Measurements from ENCODE around the gene ABCB1. TPM values are rescaled to one million over a fixed set of nuclear protein-coding genes. Genes with fewer than 3 reads are reported as not detected.
A peak's percentile ranks its signal among the peaks of the same experiment; 100 is the strongest.

ABCB1 gene
- total RNA-seq, 4 donors from 2014 or later: 2.8 to 109 (median 61.1) TPM

DNA sequence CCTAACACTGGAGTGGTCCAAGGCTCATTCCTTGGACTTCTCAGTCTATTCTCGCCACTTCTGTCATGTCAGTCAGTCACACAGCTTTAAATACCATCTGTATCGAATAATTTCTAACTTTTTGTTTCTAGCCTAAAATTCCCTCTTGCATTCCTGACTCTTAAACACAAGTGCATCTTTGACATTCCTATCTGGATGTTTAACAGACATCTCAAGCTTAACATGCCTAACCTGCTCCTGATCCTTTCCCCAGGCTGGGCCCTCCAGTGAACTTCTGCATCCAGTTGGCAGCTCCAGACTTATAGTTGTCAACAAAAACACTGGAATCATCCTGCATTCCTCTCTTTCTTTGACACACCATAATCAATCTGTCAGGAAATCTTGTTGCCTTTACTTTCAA, 120.7 kb downstream of the ABCB1 start:
- 83 to 88% methylated on average over 2 of the region's 2 CpGs for WGBS, 2 donors (ENCODE audit: low coverage in 1 of 2)
- H3K9me3 ChIP-seq: no peaks in the 10 kb centered on the region
- no peak for DNase-seq
- intact Hi-C loops (cut with DNase I; ENCODE audit: low total_unique reads): no loop called here
- in situ Hi-C loops (cut with MboI; ENCODE audit: low pct_ligation_motif_present in 1 of 4, low pct_unique_long_range_greater_than_20kb in 1 of 4, low sequenced_read_pairs in 3 of 4): no loop called here
- TF ChIP-seq POLR2A (IDR thresholded peaks at IDR 0.05): no peak
- TF ChIP-seq, protein P1, sequence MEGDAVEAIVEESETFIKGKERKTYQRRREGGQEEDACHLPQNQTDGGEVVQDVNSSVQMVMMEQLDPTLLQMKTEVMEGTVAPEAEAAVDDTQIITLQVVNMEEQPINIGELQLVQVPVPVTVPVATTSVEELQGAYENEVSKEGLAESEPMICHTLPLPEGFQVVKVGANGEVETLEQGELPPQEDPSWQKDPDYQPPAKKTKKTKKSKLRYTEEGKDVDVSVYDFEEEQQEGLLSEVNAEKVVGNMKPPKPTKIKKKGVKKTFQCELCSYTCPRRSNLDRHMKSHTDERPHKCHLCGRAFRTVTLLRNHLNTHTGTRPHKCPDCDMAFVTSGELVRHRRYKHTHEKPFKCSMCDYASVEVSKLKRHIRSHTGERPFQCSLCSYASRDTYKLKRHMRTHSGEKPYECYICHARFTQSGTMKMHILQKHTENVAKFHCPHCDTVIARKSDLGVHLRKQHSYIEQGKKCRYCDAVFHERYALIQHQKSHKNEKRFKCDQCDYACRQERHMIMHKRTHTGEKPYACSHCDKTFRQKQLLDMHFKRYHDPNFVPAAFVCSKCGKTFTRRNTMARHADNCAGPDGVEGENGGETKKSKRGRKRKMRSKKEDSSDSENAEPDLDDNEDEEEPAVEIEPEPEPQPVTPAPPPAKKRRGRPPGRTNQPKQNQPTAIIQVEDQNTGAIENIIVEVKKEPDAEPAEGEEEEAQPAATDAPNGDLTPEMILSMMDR (IDR thresholded peaks at IDR 0.05): no peak
- no peak for TF ChIP-seq EP300 (IDR thresholded peaks at IDR 0.05; ENCODE audit: low read depth)
- TF ChIP-seq POLR2AphosphoS5 (IDR thresholded peaks at IDR 0.05): no peak
- H3K4me3 ChIP-seq: no peak overlapping the region
- no peaks in the 10 kb centered on the region for H3K36me3 ChIP-seq
- no peak overlapping the region for H3K27ac ChIP-seq
- peaks cover 0 to 10% (median 8%) of the 10 kb centered on the region in 4 donors for H3K4me1 ChIP-seq
- peaks cover 8% of the 10 kb centered on the region for H3K27me3 ChIP-seq

DNA sequence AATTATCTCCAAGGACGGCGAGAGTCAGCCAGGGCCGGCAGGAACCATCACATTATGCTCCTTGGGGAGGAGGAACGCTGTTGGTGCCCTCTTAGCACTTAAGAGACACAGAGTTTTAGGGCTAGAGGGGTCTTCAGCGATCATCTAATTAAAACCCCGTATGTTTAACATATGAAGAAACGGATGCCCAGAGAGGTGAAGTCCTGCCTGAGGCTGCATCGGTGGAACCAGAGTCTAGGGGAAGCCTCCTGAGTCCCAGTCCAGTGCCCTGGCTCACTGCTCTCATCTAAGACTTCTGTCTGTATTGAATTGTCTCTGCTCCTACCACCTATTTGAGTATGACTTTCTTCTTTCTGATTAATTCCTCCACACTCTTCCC, 124.5 kb downstream of the ABCB1 start:
- Histone ChIP-seq H3K27ac (no peak overlapping the region), H3K9me3 (no peaks in the 10 kb centered on the region), H3K36me3 (no peaks in the 10 kb centered on the region), H3K27me3 (peaks cover 8% of the 10 kb centered on the region), H3K4me3 (peak overlapping the region in 1 of 4 donors; percentile 53), H3K4me1 (peaks cover 0 to 21% (median 14%) of the 10 kb centered on the region in 4 donors)
- in situ Hi-C loops (cut with MboI; ENCODE audit: low pct_ligation_motif_present in 1 of 4, low pct_unique_long_range_greater_than_20kb in 1 of 4, low sequenced_read_pairs in 3 of 4): no loop called here
- no peak for DNase-seq
- intact Hi-C loops (cut with DNase I; ENCODE audit: low total_unique reads): no loop called here
- no peak for TF ChIP-seq POLR2AphosphoS5 (IDR thresholded peaks at IDR 0.05)
- TF ChIP-seq, protein P1 (IDR thresholded peaks at IDR 0.05): no peak
- no peak for TF ChIP-seq EP300 (IDR thresholded peaks at IDR 0.05; ENCODE audit: low read depth)
- 74 to 100% methylated on average over 1 to 8 of the region's 8 CpGs for WGBS, 2 donors (ENCODE audit: low coverage in 1 of 2)

DNA sequence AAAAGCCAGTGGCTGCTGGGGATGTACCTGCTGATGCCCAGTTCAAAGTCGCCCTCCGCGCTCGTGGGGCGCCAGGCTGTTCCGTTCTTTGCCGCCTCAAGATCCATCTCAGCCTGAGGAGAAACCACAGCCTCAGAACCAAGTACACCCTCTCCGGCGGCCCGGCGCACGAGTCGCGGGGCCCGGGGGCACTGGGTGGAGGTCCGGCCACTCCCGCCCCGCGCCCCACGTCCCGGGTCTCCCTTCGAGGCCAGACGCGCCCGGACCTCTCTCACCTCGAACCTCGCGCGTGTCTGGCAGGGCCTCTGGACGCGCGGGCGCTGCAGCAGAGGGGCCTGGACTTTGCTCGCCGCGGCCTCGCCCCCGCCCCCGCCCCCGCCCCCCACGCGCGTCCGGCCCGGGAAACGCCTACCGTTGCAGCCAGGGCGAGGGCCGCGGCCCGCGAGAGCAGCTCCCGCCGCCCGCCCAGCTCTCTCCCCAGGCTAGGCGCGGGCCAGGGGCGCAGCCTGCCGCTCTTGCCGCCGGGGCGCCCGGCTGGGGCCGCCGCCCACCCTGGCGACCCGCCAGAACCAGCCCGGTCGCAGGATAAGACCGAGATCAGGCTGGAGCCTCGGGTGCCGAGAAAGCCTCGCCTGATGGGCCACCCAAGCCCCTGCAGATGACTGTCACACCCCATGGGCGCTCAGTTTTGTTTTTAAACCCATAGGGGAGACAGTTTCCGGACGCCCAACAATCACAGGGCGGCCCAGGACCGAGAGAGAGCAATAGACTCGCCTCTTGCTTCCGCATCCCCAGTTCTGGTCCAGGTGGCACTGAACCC, 125.1 kb downstream of the ABCB1 start, which contains the start of gene ABCB4:
Gene ABCB4 (minus strand): TSS at position 322 of the 820 bp plus-strand sequence. CDS start 215 bp downstream, at position 107.
- H3K4me1 ChIP-seq: peaks cover 0 to 21% (median 14%) of the 10 kb centered on the region in 4 donors
- DNase-seq: peak; percentile 10
- in situ Hi-C loops (cut with MboI; ENCODE audit: low pct_ligation_motif_present in 1 of 4, low pct_unique_long_range_greater_than_20kb in 1 of 4, low sequenced_read_pairs in 3 of 4) (no loop called here), intact Hi-C loops (cut with DNase I; ENCODE audit: low total_unique reads) (no loop called here)
- H3K9me3 ChIP-seq: no peaks in the 10 kb centered on the region
- peaks cover 8% of the 10 kb centered on the region for H3K27me3 ChIP-seq
- no peaks in the 10 kb centered on the region for H3K36me3 ChIP-seq
- peak within 1 kb of the TSS; percentile 4 to 53 (median 44) for H3K4me3 ChIP-seq
- H3K27ac ChIP-seq: peak within 1 kb of the TSS in 3 of 4 donors; percentile 9 to 13 (median 13)
- 10% methylated on average over 50 of the region's 80 CpGs; no CpG with 5 or more reads in 1 of the 2 donors for WGBS, 2 donors (ENCODE audit: low coverage in 1 of 2)
- TF ChIP-seq, protein P1 (IDR thresholded peaks at IDR 0.05): no peak
- TF ChIP-seq POLR2A (IDR thresholded peaks at IDR 0.05) (no peak), POLR2AphosphoS5 (IDR thresholded peaks at IDR 0.05) (no peak), EP300 (IDR thresholded peaks at IDR 0.05; ENCODE audit: low read depth) (no peak)

DNA sequence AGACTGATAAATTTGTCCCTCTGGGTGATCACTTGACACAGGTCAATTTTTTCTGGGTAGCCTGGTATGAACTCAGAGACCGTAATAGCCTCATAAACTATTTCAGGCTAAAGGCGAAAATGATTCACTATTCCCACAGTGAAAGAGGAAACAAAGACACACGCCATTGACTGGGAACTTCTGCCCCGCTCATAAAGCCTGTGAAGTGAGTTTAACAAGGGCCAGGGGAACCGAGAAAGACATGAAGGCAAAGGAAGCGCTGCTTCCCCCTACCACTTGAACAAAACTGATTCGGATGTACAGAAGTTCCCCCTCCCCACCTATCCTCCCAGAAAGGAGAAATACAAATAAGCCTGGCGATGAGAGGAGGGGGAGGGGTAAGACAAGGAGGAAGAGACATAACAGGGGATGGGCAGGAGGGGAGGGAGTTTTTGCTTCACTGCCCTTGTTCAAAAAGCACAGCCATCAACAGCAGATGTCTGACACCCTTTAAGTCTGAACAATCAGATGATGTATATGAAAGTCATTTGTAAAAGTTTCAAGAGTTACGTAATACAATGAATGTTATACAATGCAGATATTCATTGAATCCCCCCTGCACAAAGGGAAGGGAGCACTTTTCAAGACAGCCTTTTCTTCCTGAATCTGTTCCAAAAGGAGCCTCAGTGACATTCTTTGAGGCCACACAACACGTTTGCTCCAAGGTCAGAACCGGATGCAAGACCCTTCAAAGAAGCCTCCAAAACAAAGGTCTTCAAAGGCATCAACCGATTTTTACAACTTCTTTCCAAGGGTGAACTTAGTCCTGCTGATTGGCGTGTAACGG, 125.9 kb downstream of the ABCB1 start:
- intact Hi-C loops (cut with DNase I; ENCODE audit: low total_unique reads): no loop called here
- Histone ChIP-seq H3K4me3 (peak overlapping the region in 3 of 4 donors; percentile 43 to 53 (median 46)), H3K4me1 (peaks cover 0 to 21% (median 14%) of the 10 kb centered on the region in 4 donors), H3K27ac (peak overlapping the region in 3 of 4 donors; percentile 9 to 13 (median 13)), H3K36me3 (no peaks in the 10 kb centered on the region), H3K27me3 (peaks cover 8% of the 10 kb centered on the region), H3K9me3 (no peaks in the 10 kb centered on the region)
- TF ChIP-seq POLR2A (IDR thresholded peaks at IDR 0.05): no peak
- peak; percentile 13 to 39 (median 38) for TF ChIP-seq POLR2AphosphoS5 (IDR thresholded peaks at IDR 0.05)
- 5 to 11% methylated on average over 11 to 14 of the region's 14 CpGs for WGBS, 2 donors (ENCODE audit: low coverage in 1 of 2)
- DNase-seq: peak; percentile 11
- in situ Hi-C loops (cut with MboI; ENCODE audit: low pct_ligation_motif_present in 1 of 4, low pct_unique_long_range_greater_than_20kb in 1 of 4, low sequenced_read_pairs in 3 of 4): no loop called here

All from transverse colon (tissue), 4 donors.